ENCODE results near the gene FRMD4A.
"Not testable (repeated sequence)": the region's sequence is repeated elsewhere in the genome, so short reads cannot be mapped to it uniquely, and the experiment has no call there.

FRMD4A gene

DNA sequence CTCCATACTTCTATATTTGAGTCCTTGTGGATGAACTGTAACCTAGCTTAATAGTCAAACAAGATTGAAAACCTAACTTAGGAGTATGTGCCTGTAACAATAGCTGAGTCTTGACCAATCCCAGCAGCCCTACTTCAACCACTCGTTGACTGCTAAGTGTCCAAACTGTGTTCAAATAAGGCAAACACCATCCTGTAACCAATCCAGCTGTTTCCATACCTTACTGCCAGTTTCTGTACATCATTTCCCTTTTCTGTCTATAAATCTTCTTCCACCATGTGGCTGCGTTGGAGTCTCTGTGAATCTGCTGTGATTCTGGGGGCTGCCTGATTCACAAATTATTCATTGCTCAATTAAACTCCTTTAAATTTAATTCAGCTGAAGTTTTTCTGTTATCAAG is 195.5 kb downstream of the FRMD4A start:
- DNase-seq = not testable (repeated sequence)

DNA sequence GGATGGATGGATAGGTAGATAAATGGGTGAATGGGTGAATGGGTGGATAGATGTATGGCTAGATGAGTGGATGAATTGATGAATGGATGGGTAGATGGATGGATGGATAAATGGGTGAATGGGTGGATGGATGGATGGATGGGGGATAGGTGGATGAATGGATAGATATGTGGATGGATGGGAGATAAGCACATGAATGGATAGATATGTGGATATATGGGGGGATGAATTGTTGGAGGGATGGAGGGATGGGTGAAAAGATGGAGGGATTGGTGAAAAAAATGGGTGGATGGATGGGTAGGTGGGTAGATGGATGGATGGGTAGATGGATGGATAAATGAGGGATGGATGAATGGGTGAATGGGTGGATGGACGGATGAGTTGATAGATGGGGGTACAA is 196.4 kb downstream of the FRMD4A start:
- DNase-seq = no peak

DNA sequence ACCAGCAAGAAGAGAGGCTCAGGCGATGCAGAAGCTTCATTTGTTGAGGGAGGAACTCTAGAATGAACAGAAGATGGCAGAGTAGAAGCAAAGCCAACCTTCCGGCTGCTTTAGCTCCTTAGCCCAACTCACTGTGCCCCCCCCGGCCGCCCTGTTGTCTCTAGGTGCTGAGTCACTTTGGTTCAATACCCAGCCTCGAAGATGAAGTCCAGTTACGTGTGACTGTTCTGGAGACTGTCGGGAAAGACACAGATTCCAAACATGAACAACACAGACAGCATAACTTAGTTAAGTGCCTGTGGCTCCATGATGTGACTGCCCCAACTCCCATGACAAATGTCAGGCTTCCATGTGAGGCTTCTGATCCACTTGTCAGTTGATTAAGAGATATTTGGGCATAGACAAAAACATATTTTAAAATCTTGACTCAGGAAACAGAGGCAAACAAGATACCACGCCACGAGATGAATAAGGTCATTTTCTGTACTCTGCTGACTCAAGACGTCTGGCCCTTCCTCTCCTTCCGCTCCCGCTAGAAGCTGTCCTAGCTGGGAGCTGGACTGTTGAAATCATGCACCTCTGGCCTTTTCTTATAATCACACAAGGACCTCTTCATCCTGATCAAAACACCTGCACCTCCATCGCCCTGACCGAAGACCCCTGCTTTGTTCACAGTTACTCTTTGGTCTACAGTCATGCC is 199.3 kb downstream of the FRMD4A start:
- no peak for DNase-seq

DNA sequence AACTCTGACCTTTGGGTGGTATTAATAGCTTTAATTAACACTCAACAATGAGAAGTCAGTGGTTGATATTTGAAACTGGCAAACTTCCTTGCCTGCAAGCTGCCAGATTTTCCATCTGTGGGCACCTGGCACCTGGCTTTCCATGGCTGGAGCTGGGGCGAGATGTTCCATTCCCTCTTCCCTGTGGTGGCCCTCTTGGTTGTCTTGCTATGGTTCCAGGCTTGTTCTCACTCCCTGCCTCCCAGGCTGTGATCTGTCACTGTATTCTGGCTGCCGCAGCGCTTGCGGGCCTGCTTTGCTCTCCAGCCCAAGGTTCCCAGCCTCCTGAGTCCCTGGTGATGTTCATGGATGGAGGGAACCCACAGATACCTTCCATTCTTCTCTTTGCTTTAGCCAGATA is 201.0 kb downstream of the FRMD4A start:
- DNase-seq = no peak

DNA sequence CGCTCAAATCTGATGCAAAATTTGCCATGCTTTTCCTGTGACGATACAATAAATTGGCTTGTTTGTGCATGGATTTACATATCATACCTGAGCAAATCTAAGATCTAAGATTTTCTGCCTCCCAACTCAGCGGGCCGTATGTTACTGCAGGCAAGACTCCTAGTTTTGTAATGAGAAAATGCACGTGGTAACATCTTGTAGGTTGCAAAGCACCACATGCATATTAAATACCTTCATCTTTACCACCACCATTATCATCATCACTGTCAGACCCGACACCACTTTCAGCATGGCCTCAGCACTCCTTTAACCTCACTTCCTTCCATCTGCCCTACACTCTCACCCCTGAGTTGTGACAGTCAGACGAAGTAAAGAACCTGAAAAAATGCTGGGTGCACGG is 202.2 kb downstream of the FRMD4A start:
- no peak for DNase-seq

DNA sequence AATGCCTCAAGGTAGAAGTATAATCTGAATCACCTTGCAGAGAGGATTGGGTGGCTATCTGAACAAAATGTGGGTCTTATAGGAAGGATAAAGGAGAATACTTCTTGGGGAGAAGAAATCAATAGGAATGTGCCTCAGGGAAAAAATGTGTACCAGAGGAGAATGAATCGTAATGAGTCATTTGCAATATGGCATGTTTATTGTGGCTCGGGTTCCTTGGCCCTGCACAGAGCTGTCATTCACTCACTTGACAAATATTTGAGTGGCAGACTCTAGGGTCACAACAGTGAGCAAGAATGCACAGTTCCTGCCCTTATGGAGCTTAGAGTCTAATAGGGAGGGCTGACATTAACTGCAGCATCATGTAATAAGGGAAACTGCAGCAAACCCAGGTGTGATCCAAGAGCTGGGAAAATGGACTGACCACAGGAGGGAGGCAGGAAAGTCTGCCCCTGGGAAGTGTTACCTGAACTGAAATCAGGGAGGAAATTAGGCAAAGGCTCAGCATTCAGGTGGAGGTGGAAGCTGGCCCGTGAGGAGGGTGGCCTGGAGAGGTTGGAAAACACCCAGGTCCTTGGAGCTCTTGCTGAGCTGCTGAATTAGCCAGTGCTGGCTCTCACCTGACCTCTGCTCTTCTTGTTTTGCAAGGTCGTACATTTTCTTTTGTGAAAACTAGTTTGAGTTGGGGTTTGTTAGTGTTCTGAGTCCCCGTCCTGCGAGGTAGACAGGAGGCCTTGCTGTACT is 203.9 kb downstream of the FRMD4A start:
- no peak for DNase-seq

DNA sequence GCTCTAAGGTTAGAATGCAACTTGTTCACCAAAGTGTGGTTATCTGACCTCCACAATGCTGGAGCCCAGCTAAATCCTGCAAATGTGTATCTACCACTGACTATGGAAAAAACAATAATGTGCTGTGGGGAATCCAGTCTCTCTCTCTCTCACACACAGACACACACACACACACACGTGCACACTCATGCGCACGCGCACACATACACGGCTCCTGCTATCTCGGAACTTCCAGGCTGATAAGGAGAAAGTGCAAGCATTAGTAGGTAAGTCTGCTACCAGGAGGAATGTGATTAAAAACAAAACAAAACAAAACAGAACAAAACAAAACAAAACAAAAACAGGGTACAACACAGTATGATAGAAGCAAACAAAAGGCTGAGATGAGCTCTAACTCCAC is 205.2 kb downstream of the FRMD4A start:
- DNase-seq = no peak

DNA sequence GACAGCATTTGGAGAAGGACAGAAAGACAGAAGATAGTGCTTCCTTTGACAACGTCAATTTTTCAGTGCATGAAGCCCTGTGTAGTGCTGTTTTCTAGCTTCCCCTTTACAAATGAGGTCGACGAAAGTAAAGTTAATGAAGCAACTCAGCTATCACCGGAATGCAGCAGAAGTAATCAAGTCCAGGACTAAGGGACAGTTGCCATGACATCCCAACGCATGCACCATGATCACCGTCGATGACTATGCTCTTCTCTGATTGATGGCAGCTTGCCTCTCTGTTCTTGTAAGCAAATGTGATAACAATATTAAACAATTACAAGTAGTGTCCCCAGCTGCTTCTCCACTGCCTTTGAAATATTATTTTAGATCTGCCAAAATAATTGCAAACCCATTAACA is 205.8 kb downstream of the FRMD4A start:
- no peak for DNase-seq

DNA sequence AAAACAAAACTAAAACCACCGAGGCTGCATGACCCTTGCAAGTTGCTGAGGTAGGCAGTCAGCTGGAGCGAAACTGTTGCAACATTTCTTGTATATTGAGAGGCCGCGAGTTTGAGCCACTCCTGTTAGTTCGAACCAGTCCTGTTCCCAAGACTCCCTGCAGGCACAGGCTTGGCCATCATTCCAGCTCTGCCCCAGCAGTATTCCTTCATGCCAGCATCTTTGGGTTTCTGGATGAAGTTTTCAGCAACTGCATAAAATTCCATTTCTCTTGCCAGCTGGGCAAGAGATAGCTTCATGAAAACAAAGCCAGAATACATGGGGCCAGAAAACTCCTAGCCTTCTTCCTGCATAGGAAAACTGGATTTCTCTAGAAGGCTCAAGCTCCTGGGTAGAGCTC is 207.6 kb downstream of the FRMD4A start:
- no peak for DNase-seq

DNA sequence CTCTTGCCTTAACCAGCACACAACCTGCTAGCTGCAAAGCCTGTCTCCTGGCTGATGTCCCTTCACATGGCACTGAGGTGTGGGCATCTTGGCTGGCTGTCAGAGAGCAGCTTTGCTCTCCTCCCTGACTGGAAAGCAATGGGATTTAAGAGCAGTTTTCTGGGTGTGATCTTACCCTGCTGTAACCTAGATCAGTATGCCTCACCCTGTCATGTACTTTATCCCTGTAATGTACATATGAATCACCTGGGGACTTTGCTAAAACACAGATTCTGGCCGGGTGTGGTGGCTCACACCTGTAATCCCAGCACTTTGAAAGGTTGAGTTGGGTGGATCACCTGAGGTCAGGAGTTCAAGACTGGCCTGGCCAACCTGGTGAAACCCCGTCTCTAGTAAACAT is 209.9 kb downstream of the FRMD4A start:
- no peak for DNase-seq

DNA sequence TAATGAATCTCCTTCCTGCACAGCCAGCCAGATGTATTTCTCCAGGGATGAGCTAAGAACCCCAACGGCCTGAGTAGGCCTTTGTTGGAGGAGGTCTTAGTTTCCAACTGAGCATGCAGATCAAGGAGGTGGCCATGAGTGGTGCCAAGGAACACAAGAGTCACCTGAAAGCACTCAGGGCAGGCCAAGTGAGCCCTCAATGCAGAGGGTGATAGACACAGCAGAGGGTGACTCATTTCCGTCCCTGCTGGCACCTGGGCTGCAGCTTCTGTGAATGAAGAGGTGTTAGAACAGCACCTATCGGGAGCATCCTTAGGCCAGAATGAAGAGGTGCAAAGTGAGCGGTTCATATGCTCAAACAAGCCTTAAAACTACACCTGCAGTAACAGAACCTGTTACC is 211.8 kb downstream of the FRMD4A start:
- DNase-seq = no peak

DNA sequence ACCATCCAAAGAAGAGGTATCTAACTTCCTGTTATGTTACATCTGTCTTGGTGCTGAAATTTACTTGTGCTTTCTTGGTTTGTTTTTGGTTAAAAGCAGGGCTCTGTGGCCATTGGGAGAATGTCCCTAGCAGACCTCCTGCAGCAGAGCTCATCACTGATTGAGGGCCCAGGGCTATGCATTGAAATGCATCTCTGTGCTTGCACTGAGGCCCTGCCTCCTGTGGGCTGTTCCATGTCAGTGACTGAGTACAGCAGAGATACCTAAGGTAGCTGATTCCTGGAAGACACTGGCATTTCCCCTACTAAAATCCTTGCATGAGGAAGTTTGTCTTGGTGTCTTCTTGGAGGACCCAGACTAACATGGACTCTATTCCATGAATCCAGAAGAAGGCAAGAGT is 213.9 kb downstream of the FRMD4A start:
- no peak for DNase-seq

DNA sequence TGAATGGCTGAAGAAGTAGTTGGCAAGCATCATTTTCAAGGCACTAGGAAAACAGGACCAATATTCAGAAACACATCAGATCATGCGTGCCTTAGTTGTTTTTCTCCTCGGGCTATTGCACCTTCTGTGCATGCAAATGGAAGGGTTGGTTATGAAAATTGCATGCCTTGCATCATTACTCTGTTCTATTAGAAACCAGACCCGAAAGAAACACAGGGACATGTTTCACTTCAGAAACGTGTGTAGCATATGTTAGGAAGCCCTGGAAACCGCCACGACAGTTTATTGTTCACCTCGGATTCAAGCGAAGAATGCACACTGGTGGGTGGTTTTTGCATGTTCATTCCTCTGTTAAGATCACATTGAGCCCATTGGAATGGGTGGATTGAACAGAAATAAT is 214.7 kb downstream of the FRMD4A start:
- no peak for DNase-seq

DNA sequence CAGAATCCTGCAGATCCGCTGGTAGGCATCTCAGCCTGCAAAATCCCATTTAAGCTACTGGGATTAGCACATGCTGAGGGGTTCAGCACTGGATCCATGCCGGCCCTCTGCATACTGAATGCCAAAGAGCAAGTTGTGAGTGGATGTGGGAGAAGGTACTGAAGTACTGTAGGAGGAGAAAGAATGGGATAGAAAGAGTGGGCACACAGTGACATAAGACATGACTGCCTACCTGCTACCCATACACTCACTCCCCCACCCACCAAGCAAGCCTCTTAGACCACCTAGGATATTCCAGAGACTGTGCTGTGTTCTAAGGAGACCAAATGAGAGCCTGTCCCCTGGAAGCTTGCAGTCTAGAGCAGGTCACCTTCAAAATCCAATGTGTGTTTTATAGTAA is 215.9 kb downstream of the FRMD4A start:
- no peak for DNase-seq

DNA sequence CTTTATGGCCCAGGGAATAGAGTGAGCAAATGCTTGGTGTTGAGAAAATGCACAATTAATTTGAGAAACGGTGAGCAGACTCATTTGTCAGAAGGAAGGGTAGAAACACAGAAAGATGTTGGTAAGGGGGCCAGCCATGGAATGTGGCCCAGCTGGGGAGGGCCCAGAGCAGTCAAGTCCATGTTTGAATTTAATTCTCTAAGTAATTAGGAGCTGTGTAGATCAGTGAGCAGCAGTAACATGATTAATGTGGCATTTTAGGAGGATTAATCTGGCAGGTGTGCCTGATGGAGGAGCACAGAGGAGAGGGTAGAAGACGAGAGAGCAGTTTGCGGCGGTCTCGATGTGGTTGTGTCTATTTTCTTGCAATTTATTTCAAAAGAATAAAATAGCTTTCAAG is 218.7 kb downstream of the FRMD4A start:
- DNase-seq = no peak

DNA sequence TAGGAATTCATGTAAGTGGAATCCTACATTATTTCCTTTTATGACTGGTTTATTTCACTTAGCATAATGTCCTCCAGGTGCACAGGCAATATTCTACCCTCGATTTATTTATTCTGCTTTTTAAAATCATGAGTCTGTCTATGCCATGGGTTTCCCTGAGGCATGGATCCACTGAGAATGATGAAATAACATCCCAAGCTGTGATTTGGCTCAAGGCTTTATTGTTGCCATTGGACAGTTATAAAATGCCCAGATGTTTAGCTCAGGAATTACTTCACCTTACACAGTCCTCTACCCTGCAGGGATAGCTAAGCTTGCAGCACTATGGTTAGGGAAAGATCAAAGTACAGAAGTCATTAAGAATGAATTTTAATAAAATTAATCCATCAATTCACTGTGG is 219.5 kb downstream of the FRMD4A start:
- no peak for DNase-seq

DNA sequence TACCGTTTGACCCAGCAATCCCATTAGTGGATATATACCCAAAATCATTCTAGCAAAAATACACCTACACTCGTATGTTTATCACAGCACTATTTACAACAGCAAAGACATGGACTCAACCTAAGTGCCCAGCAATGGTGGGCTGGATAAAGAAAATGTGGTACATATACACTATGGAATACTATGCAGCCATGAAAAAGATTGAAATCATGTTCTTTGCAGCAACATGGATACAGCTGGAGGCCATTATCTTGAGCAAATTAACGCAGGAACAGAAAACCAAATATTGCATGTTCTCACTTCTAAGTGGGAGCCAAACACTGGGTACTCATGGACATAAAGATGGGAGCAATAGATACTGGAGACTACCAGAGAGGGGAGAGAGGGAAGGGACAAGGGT is 223.9 kb downstream of the FRMD4A start:
- DNase-seq = no peak

DNA sequence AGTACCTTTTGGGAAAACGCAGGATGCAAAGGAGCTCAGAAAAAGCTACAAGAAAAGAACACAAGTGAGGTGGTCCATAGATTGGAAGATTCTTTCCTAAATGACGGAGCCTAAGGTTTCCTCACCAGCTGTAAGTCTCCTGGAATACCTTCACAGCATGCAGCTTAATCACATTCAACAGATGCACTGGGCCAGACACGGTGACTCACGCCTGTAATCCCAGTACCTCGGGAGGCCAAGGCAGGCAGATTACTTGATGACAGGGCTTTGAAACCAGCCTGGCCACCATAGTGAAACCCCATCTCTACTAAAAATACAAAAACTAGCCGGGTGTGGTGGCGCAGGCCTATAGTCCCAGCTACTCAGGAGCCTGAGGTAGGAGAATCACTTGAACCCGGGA is 228.7 kb downstream of the FRMD4A start:
- no peak for DNase-seq

DNA sequence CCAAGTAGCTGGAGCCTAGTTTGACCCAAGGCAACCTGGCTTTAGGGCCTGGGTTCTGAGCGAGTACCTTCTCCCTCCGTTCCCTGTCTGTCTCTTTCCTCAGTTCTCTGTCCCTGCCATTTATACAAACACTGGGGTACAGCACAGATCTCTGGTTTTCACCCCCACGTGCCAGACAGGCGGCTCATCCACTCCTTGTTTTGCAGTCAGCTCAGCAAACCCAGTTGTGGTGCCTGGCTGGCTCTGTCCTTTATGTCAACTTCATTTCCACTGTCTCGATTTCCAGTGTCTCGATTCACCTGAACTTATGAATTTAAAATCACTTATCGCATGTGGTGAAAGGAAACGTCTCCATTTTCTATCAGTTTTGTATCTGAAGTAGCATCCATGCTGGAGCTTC is 230.8 kb downstream of the FRMD4A start:
- no peak for DNase-seq

DNA sequence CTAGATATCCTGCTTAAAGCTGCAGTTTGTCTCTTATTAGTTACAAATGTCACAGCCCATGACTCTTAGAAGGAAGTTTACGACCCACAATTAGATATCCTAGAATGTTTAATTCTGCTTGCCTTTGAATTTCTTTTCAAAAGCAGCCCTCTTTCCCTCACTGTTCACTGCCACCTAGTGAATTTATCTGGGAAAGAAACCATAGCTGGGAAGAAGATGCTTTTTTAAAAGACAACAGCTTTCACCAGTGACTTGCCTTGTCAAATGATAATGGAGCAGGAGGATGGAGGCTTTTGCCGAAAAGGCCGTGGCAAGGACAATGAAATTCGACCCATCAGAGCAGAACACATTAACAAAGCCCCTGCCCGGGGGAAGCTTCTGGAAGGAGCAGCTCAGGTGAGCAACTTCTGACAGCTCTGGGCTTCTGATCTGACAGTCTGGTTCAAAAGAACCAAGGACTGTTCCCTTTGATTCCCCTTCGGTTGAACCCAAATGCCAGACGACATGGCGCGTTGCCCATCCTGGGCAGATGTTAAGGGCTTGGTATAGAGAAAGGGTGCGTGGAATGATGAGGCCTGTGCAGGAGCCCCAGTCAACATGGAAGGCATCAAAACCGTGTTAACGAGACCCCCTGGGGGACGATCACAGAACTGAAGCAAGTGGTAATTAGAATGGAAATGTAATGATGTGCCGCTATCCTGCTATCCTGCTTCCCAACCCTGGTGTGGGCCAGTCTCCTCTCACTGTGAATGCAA is 236.8 kb downstream of the FRMD4A start:
- no peak for DNase-seq

DNA sequence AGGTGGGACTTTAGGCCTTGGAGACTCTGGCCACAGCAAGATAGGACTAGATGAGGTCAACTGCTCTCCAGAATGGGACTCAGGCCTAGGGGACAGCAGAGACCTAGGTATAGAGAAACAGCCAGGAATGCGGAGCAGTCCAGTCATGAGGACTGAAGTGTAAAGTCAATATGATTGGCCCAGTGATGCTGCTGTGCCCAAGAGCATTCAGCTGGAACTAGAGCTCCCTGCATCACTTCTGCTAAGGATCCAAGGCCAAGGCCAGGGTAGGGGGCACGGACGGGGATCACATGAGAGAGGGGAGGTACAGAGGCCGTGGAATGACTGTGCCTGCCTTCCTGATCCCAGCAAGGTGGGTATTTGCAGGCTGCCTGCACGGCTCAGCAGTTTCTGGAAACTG is 237.9 kb downstream of the FRMD4A start:
- DNase-seq = no peak

DNA sequence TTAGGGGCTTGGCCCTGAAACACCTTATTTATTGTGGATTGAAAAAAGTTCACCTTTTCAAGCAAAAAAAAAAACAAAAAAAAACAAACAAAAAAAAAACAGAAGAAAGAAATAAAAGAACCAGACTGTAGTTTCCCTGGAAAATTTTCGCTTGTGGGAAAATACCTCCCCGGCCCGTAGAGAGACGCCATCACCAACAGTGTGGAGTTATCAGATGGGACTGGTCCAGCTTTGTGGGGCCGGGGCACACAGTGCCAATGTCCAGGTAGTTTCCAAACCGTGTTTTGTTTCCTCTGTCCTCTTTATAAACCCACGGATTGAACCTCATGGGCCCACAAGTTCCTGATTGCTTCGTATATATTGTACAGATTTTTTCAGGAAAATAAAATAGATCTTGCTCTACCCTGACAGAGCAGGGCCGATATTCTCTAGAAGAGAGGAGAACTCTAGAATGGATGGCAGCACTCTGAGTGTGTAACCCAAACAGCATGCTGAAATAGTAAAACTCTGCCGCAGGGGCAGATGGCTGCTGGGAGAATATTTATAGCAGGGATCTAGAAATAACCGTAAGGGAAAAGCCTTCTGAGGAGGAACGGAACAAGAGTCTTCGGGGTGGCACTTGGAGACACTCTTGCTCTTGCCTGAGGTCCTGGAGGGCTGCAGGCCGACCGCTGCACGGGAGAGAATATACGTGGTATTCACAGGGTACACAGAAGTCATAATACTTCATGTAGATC is 241.0 kb downstream of the FRMD4A start:
- no peak for DNase-seq

DNA sequence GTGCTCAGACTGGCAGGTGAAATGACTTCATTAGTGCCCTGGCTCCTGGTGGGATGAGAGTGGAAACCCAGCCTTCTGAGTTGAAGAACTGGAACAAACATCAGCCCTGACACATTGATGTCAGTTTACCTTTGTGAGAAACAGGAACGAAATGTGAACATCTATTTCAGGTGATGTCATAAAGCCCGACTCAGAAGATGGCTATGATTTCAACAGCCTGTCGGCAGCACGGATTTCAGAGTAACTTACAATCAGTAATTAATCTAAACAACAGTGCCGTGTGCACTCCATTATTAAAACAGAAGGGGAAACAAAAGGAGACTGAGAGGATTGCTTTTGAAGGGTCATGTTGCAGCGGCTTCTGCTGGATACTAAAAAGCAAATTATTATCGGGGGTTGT is 243.2 kb downstream of the FRMD4A start:
- no peak for DNase-seq

DNA sequence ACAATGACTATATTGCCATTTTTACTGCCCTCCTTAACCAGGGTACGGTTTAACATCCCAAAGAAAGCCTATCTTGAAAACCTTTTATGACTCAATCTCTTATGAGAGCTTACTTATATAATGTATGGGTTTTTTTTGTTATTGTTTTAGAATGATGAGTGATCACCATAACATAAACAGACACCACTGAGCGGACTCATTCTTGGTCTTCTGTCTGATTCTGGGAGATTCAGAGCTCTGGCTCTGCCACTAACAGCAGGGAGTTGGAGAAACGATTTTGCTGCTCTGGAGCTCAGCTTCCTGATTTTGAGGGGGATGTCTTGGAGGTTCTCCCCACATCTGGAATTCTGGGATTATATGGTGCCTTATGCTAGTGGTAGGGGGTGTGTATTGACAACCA is 244.1 kb downstream of the FRMD4A start:
- no peak for DNase-seq
